ENCODE measurements around the gene AHRR.

The AHRR gene

DNA sequence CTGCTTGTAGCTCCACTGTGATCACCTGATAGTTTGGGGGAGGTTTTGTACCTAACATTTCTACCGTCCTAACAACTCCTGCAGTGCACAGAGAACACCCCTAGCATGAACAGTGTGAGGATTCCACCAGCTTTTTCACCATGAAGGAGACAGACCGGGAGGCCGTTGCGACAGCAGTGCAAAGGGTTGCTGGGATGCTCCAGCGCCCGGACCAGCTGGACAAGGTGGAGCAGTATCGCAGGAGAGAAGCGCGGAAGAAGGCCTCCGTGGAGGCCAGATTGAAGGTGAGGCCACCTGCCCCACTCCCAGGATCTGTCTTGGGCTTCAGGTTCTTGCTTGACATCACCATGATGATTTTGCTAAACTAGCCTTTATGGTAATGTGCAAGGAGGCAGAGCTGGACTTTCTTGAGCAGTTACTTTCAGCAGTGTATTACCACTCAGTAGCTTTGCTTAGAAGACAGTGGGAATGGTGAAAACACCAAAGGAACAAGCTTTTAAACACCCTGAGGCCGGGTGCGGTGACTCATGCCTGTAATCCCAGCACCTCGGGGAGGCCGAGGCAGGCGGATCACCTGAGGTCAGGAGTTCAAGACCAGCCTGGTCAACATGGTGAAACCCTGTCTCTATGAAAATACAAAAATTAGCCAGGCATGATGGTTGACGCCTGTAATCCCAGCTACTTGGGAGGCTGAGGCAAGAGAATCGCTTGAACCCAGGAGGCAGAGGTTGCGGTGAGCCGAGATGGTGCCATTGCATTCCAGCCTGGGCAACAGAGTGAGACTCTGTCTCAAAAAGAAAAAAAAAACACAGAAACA, 124.8 kb downstream of the AHRR start:
- no peak for DNase-seq

DNA sequence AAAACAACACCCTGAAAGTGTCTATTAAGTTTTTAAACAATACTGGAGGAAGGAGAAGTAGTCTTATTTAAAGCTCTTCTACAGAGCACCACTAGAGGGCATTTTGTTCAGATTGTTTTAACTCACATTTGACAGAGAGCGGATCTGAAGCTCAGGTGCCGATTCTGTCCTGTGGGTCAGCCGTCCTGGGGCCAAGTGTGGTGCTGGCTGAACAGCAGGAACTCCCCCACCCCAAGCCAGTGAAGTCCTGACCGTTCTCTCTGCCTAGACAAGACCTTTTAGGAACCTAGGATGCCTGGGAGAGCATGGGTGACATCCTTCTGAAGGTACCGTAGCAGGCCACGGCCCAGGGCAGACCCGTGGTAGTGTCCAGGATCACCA, 125.4 kb downstream of the AHRR start:
- DNase-seq = peak; percentile 55

DNA sequence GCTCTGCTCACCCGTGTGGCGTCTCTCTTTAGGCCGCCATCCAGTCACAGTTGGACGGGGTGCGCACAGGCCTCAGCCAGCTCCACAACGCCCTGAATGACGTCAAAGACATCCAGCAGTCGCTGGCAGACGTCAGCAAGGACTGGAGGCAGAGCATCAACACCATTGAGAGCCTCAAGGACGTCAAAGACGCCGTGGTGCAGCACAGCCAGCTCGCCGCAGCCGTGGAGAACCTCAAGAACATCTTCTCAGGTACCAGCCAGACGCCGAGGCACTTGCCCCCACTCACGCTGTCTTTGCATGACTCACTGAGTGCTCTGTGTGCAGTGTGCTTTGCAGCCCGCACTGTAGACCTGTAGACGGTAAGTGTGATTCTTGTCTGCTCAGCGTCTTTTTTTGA, 126.0 kb downstream of the AHRR start:
- no peak for DNase-seq

DNA sequence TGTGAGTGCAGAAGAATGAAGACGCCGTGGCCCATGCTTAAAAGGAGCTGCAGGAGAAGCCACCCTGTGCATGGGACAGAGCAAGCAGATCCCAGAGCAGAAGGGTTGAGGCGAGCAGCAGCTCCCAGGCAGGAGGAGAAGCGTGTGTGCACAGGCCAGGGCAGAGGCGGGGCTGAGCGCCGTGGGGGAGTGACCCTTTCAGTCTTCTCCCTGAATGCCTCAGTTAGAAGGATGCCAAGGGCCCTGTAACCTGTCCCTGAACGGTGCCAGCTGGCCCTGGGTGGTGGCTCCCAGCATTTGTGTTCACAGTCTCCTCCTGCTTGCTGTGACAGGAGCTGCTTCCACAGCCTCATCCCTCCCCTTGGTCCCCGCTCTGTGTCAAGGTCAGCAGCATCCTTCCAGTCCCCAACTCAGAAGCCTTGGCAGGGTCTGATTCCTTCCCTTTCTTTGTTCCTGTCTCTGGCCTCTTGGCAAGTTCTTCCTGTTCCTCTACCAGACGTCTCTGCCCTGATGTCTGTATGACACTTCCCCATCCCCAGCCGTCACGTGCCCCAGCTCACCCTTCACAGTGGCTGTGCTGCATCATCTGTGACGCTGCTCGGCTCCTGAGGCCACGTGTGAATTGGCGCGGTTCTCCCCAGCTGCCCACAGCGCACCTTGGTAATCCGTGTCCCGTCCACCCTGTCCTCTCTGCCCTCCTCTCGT, 126.7 kb downstream of the AHRR start:
- no peak for DNase-seq

DNA sequence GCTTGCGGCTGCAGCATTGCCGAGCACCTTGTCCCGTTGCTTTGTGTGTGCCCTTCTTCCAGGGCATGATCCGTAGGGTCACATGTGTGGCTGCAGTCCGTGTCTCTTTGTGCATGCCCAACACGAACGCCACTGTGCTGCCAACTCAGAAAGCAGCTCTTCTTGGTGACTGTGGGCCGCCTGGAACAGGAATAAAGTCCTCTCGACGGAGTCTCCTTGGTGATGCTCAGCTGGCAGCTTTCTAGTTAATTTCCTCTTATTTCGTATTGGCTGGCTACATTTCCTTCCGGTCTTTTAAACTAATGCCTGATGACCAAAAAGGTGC, 127.2 kb downstream of the AHRR start:
- no peak for DNase-seq

DNA sequence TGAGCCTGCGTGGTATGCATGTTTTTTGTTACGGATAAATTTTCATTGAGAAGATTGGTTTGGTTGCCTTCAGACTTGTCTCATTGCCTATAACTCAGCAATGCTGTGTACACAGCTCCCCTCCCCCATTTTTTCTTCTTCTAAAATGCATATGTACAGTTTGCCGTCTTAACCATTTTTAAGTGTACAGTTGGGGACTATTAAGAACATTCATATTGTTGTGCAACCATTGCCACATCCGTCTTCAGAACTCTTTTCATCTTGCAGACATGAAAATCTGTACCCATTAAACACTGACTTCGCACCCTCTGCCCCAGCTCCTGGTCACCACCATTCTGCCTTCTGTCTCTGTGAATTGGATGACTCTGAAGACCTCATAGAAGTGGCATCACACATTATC, 127.6 kb downstream of the AHRR start:
- DNase-seq = no peak

DNA sequence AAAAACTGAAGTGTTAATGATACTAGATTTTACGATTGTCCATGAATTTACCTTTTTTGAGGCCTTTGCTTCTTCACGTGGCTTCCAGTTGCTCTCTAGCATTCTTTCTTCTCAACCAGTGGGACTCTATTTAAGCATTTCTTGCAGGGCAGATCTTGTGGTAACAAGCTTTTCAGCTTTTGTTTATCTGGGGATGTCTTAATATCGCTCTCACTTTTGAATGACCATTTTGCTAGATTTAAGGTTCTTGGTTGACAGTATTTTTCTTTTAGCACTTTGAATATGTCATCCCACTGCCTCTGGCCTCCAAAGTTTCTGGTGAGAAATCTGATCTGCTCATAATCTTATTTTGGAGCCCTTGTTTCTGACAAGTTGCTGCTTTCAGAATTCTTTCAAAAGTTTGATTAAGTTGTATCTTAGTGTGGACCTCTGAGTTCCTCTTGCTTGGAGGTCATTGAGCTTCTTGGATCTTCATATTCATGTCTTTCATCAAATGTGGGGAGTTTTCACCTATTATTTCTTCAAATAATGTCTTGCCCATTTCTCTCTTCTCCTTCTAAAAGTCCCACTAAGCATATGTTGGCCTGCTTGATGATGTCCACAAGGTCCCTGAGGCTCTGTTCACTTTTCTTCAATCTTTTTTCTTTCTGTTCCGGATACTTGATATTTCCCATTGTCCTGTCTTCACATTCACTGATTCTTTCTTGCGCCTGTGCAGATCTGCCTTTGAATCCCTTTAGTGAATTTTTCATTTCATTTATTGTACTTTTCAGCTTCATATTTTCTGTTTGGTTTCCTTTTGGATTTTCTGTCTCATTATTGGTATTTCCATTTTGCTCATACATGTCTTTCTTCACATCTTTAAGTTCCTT, 130.3 kb downstream of the AHRR start:
- DNase-seq = no peak

DNA sequence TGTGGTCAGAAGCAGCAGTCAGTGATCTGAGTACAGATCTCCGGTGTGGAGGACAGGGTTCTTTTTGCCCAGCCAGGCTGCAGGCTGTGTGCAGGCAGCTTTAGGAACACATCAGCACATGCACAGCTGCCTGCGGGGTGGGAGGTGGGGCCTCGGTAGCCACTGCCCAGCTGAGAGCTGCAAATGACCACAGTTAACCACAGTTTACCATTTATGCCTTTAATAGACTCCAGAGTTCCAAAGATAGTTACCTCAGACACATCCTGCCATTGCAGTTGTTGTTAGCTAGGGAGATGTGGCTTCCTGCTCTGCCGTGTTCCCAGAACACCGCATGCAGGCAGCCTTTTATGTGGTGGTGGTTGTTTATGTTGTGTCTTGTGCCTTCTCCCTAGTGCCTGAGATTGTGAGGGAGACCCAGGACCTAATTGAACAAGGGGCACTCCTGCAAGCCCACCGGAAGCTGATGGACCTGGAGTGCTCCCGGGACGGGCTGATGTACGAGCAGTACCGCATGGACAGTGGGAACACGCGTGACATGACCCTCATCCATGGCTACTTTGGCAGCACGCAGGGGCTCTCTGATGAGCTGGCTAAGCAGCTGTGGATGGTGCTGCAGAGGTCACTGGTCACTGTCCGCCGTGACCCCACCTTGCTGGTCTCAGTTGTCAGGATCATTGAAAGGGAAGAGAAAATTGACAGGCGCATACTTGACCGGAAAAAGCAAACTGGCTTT, 131.6 kb downstream of the AHRR start:
- no peak for DNase-seq

DNA sequence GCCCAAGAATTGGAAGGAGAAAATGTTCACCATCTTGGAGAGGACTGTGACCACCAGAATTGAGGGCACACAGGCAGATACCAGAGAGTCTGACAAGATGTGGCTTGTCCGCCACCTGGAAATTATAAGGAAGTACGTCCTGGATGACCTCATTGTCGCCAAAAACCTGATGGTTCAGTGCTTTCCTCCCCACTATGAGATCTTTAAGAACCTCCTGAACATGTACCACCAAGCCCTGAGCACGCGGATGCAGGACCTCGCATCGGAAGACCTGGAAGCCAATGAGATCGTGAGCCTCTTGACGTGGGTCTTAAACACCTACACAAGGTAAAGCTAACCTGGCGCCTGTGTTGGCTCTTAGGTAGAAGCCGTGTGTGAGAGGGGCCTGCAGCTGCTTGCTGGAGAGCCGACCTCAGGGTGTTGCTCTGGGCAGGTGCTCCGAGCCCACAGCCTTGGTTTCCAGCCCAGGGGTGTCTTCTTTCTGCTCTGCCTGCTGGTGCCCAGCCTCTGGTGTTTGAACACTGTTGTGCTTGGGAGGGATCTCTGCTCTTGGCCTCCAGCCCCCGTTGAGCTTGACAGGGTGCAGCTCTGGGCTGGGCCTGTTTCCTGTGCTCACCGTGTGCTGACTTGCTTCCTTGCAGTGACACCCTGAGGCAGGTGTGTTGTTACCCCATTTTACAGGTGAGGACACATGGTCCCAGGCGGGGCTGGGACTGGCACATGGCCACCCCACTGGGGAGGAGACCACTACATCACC, 132.4 kb downstream of the AHRR start:
- DNase-seq = no peak

DNA sequence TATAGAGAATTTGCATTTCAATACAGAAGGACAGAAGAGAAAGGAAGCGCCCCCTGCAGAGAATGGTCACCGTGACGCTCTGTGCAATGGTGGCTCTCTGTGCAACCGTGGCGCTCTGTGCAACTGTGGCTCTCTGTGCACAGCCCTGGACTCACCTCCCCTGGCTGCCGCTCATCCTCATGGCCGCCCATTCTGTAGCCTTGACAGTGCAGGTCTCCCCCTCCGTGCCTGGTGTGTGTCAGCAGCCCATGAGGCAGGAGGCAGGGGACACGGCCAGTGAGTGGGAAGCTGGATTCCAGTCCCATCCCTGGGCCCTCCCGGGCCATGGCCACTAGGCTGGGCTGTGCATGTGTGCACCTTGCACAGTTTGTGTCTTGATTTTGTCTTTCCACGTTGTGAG, 133.4 kb downstream of the AHRR start:
- DNase-seq = no peak

DNA sequence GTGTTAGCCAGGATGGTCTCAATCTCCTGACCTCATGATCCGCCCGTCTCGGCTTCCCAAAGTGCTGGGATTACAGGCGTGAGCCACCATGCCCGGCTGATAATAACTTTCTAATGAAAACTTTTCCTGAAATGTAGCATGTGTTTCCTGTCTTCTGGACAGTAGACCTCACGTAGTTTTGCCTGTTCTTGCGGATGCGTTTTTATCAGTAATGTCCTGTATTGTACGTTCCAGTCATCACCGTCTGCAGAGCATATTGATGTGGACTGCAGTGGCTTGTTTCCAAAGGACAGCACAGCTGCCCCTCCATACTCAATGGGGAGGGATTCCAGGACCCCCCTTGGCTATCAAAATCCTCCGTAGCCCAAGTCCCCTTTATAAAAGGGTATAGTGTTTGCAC, 134.3 kb downstream of the AHRR start:
- no peak for DNase-seq

DNA sequence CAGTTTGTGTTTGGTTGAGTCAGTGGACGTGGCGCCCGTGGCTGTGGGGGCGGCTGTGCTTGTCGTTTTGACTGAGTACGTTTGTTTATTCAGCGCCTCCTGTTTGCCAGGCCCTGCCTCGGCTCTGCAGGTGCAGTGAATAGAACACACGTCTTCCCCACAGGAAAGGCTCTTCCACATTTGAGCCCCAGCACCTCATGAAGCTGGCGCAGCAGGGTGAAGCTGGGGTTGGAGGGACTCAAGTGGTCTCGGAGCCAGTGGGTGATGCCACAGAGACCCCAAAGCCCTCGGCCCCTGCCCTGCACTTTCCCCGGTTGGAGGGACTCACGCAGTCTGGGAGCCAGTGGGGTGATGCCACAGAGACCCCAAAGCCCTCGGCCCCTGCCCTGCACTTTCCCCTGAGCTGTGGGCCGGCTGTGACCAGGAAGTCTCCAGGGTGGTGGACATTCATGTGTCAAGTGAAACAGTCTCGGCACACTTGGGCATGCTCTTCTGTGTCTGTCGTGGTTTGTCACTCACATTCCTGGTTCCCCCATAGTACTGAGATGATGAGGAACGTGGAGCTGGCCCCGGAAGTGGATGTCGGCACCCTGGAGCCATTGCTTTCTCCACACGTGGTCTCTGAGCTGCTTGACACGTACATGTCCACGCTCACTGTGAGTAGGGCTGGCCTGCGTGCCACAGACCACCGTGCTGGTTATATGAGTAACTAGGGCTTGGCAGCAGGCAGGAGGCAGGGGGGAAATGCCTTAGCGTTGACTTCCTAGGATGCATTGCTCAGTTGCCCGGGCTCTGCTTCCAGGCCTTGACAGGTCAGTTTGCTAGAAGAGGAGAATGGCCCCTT, 135.1 kb downstream of the AHRR start:
- DNase-seq = no peak

DNA sequence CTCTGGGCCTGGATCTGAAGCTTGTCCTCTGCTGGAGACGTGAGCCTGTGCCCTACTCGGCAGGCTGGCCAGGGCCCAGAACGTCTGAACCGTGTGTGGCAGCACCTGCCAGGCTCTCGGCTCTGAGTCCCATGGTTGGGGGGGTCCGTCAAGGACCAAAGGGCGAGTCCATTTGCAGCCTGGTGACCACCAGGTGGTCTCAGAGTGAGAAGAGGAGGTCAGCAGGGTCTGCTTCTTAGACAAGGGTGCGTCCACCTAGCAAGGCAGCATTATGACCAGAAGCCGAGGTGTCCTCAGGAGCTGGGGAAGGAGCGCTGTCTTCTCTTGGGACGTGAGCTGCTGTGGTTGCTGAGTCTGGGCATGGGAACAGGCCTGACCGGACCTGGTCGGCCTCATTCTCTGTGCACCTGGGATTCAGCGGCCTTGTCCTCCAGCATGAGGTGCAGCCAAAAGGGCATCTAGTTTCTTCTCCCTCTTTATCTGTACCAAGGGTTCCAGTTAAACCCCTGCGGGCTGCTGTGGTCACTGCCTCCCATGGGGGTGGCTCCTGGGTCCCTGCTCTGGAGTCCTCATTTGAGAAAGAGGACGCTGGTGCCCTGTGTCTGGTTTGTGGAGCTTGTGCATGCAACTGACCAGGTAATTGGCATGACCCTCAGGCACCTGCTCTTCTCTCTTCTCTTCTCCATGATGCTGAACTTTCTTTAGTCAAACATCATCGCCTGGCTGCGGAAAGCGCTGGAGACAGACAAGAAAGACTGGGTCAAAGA, 135.9 kb downstream of the AHRR start:
- no peak for DNase-seq

DNA sequence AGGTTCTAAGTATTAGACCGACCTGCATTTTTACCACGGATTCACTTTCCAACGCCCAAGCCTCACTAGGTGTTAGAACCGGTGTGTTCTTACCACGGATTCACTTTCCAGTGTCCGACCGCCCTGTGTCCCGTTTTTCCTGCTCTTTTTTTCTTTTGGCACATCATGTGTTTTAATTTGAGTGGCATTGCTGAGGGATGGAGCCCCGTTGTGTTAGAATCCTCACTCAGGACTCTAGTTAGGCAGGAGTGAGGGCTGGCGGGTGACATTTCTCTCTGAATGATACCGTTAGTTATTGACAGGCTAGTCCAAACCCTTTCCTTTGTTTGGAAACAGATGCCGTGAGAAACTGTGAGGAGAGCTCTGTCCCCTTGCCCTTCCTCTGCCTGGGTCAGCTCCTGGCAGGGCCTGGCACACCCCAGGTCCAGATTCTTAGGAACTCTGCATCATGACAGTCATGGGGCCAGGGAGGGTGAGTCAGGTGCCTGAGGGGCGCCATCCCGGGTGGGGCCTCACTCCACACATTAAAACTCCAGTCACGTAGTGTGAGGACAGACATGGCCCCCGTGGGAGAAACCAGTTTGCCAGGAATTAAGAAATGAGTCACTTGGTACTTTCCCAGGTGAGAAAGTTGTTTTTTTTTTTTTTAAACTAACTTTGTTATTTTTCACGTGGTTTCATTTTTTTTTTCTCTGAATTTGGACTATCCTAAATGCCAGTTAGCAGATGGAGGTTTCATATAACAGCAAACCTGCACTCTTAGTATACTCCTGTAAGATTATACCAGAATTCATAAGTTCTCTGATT, 137.2 kb downstream of the AHRR start:
- peak; percentile 71 for DNase-seq

DNA sequence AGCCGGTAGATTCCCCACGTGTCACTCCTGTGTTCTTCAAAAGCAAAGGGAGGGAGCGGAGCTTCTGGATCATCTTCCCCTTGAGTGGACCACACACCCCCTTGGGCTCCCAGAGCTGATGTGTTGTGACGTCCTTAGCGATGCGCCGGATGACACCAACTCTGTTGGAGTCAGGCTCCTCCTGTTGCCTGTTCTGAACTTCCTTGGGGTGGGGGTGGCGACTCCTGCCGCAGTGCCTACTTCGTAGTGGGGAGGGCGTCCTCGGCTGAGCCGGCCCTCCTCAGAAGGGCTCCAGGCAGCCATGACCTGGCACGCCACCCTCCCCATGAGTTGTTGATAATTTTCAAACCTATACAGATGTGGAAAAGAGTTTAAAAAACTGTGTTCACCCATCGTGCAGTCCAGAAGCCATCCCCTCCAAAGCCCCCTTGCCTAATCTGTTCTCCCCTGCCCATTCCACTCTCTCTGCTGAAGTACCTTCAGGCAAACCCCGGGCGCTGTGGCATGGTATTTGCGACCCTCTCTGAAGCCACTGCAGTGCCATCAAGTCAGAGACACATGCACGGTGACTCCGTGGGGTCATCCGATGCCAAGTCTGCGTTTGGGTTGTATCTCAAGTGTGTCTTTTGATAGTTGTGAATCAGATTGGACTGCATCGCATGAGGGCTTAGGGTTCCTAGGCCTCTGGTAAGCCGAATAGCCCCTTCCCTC, 138.2 kb downstream of the AHRR start:
- DNase-seq = no peak

DNA sequence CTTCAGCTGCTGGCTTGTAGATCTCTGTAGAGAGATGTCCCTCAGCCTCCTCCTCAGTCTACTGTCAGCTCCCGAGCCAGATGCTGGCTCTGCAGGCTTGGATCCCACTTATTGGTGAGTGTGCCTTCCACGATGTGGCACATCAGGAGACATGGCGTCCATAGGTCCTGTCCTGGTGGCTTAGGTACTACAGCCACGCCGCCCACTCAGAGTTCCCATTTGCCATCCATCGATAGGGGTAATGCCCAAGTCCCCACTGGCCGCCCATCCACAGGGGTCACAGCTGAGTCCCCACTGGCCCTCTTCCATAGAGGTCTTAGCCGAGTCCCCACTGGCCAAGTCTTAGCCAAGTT, 138.7 kb downstream of the AHRR start:
- DNase-seq = no peak

DNA sequence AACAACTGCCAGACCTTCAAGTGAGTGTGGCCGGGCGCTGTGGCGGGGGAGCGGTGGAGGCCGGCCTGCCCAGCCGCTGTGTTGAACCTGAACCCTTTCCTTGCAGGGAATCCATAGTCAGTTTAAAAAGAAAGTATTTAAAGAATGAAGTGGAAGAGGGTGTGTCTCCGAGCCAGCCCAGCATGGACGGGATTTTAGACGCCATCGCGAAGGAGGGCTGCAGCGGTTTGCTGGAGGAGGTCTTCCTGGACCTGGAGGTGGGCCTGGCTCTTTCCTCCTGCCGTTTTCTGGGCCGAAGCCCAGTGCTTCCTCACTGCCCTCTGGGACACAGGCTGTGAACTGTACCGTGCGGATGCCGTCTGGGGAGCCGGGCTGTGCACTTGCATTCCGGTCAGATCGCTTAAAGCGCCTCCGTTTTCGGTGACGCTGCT, 140.6 kb downstream of the AHRR start:
- no peak for DNase-seq

DNA sequence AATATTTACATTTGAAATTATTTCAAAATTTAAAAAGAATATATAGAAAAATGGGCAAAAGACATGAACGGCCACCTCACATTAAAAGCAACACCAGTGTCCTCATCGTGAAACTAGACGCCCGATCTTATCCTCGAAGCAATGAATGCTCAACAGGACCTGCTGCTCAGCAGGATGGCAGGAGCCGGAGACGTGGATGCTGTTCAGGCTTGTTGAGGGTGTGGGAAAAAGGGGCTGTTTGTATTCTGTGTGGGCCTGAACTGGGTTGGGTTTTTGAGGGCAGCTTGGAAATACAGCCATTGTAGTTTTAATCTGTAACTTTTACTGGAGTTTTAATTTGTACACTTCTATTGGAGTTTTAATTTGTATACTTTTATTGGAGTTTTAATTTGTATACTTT, 141.8 kb downstream of the AHRR start:
- DNase-seq = no peak

DNA sequence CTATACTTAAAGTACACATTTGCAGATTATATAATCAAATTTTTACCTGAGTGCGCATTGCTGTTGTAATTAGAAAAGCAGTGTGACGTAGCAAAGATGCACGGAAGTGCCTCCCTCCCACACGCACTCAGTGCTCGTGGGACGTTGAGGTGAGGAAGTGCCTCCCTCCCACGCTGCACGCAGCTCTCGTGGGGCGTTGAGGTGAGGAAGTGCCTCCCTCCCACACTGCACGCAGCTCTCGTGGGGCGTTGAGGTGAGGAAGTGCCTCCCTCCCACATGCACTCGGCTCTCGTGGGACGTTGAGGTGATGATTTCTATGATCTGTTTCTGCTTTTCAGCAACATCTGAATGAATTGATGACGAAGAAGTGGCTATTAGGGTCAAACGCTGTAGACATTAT, 142.4 kb downstream of the AHRR start:
- DNase-seq = peak; percentile 54
